HTERT RPE-1 (cell line): ENCODE measurements around the gene TARS3.

Experiments
- in situ Hi-C: fragments of 300-500 bp; cut with MboI; formaldehyde crosslinking; loops from 4 replicates; pipeline ENCODE4 v1.14.3; 2020; ENCODE audit warnings: low sequenced_read_pairs

TARS3 gene

DNA sequence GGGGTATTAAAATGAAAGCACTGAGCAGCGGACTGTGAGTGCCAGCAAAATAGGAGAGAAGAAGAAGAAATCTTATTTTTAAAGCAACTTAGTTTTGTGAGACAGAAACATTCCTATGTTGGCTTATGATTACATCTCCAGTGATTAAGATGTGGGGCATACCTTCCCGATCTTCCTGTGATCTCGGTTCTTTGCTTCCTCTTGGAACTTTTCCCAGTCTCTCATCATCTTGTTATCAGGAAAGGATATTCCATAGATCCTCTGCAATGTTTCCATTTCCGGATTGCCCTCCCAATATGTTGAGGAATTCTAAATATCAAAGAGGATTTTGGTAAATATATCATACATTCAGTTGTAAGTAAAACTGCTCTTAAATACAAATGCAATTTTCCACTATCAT is 22.2 kb downstream of the TARS3 start:
- in situ Hi-C loops, result no loop called here

- in situ Hi-C loops, result no loop called here
Observed at GRCh38 chr15:101698314-101698713, 26.0 kb downstream of the TARS3 start.

DNA sequence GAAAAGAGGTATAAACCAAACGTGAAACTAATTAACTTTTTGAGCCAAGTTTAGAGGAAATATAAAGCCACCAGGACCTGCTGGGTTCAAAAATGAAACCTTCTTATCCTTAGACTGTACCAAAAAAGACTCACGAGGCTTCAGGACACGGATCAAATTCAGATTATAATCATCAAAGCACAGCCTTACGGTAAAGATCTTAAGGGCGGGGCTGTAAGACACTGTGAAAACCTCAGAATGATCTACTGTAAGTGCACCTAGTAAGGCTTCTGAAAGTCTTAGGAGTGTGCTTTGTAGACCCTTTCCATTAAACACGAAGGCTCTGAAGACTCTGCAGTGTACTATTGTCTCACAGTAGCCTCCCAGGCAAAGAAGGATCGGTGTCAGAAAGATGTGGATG is 26.8 kb downstream of the TARS3 start:
- in situ Hi-C loops, result no loop called here

- in situ Hi-C loops, result no loop called here
Observed at GRCh38 chr15:101696829-101697228, 27.4 kb downstream of the TARS3 start.

DNA sequence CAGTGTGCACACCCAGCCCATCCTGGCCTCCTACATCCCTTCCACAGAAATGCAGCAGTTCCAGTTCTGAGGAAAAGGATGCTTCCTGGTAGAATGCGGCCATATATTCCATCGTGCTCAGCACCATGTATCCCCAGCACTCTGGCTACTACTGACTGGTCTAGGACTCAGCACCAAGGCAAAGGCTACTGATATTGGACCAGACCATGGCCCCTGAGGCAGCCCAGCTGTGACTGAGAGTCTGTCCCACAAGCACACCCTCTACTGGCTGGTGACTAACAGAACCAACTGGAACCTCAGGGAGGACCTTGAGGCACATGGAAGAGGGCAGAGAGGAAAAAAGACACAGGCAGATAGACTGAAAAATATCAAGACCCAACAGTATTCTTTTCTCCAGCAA is 30.0 kb downstream of the TARS3 start:
- in situ Hi-C loops, result no loop called here

DNA sequence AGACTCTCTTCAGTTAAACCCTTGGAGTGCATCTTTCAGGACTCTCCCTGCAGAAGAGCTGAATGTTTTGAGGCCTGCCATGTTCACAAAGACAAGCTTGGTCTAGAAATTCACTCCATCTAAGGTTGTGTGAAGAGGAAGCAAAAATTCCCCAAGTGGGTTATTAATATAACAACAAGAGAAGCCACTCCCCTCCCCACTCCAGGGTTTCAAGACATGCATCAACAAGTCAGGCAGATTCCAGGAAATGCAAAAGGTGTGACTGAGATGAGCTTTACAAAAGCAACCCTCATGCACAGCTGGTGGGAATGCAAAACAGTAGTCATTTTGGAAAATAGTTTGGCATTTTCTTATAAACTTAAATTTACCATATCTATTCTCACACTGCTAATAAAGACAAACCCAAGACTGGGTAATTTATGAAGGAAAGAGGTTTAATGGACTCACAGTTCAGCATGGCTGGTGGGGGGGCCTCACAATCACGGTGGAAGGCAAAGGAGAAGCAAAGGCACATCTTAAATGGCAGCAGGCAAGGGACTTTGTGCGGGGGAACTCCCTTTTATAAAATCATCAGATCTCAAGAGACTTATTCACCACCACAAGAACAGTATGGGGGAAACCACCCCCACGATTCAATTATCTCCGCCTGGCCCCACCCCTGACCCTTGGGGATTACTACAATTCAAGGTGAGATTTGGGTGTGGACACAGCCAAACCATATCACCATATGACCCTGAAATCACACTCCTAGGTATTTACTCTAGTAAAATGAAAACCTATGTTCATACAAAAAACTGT is 31.3 kb downstream of the TARS3 start:
- in situ Hi-C loops, result no loop called here

- in situ Hi-C loops, result no loop called here
Observed at GRCh38 chr15:101689901-101690300, 34.4 kb downstream of the TARS3 start.

DNA sequence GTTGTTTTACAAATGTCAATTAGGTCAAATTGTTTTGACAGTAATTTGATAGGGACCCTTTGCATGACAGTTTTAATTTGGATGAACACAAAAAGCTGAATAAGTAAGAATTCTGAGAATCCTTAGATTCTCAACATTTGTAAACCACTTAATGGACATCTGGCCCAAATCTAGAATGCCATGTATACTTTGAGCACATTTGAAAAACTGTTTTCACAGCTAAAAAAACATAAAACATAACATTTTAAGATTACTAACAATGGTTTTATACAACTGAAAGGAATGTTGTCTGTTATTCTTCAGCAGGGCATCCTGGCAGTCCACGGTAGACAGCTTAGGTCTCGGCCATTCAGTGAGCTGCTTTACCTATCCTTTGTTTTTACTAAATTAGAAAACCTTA is 37.6 kb downstream of the TARS3 start:
- in situ Hi-C loops, result no loop called here

DNA sequence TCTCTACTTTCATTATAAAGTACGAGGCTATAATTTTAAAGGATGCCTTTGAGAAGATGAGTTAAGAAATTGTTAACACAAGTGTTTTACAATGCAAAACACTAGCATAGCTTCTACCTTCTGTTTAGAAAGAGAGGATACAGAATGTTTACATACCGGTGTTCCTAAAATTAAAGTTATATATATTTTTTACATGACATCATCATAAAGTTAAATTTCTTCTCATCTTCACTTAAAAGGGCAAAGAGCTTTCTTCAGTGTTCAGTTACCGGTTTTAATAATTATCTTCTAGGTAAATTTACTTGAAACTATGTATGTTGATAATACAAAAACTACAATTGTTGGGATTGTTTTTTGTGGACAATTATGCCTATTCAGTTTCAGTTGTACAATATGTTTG is 39.4 kb downstream of the TARS3 start:
- in situ Hi-C loops, result no loop called here

GRCh38 chr15:101684384-101684783 is 39.9 kb downstream of the TARS3 start:
- in situ Hi-C loops, result no loop called here

GRCh38 chr15:101679806-101680205 is 44.5 kb downstream of the TARS3 start:
- in situ Hi-C loops, result no loop called here

DNA sequence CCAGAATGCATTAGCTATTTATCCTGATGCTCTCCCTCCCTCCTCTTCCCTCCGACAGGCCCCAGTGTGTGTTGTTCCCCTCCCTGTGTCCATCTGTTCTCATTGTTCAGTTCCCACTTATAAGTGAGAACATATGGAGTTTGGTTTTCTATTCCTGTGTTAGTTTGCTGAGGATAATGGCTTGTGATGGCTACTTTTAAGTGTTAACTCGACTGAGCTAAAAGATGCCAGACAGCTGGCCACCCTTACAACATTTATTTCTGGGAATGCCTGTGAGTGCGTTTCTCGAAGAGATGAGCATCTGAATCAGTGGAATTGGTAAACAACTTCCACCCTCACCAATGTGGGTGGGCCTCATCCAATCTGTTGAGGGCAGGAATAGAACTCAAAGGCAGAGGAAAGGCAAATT is 47.3 kb downstream of the TARS3 start:
- in situ Hi-C loops, result no loop called here

DNA sequence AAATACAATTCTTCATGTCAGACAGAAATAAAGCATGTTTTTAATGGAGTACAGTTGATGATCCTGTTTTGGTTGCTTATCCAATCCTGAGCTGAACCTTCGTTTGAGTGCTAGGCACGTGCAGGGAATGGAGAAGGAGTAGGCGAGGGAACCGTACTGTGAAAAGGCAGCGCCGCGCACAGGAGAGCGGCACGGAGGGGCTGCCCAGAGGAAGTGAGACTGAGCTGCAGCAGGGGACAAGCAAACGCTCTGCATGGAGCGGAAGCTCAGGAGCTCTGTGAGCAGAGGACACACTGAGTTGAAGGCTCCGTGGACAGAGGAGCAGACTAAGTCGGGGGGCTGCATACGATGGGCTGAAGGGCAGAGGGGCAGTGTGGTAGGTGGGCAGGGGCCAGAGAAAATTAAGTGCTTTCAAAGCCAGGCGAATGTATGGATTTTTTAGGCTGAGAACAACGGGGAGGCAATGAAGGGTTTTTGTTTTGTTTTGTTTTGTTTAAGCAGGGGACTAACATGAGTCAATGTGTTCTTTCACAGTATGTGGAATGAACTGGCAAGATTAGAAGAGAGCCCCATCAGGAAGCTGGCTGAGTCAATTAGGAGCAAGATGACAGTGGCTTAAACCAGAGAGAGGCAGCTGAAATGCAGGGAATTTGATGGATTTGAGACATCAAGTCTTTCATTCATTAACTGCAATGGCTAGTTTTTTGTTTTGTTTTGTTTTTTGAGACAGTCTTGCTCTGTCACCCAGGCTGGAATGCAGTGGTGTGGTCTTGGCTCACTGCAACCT is 48.3 kb downstream of the TARS3 start:
- in situ Hi-C loops, result no loop called here

DNA sequence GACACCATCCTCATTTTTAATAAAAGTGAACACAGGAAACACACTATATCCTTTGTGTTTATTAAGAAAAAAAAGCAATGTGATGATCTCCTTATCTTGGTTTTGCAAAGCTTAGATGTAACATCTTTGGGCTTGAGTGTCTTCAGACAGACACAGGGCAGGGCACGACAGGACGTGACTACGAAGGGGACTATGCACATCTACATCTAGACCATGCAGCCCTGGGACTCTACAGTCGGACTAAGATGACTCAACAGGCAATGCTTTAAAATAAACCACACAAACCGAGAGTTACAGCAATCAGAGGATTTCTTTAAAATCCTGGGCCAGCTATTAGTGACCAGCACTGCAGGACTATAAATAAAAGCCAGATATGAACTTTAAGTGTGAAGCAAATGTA is 49.3 kb downstream of the TARS3 start:
- in situ Hi-C loops, result no loop called here

DNA sequence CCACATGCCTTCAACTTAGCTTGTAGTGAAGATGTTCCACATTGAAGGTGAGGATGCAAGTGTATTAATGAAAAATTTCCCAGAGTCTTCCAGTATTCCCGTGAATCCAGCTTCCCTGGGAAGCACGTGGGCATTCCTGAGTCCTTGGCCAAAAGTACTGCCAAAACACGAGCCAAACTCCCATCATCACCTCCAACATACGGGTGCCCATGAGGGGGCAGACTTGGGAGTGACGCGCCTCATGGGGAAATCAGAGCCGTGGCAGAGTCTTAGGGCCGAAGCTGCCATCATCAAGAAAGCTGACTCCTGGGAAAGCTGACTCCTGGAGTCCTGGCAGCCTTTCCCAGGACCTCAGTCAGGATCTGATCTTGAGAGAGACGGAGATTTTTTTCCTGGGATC is 52.0 kb downstream of the TARS3 start:
- in situ Hi-C loops, result no loop called here

DNA sequence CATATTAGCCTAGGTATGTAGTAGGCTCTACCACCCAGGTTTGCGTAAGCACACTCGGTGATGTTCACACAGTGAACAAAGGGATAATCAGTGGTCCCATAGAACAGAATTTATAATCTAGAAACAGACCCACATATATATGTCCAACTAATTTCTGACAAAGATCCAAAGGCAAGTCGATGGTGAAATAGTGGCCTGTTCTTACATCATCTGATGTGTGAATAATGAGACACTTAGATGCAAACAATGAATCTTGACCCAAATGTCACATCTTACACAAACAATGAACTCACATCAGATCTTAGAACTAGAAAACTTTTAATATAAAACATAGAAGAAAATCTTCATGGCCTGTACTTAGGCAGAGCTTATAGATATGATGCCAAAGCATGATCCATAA is 54.5 kb downstream of the TARS3 start:
- in situ Hi-C loops, result no loop called here

- in situ Hi-C loops, result no loop called here
Observed at GRCh38 chr15:101667881-101668280, 56.4 kb downstream of the TARS3 start.

GRCh38 chr15:101664303-101664913 is 59.9 kb downstream of the TARS3 start:
- in situ Hi-C loops, result no loop called here

DNA sequence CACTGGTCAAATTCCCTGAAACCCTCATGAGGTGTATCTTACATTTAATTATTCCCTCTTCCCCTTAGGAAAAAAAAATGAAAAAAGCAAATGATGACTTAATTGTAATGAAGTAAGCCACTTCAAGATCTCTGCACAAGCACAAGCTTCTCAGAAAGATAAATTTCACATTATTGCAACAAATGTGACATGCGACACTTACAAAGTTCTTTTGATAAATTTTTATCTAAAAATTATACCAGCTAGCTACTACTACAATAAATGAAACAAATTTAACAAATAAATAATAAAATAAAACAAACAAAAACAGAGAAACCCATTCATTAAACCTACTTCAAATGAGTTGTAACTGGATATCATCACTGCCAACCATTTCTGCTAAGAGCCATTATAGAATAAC is 62.1 kb downstream of the TARS3 start:
- in situ Hi-C loops, result no loop called here

DNA sequence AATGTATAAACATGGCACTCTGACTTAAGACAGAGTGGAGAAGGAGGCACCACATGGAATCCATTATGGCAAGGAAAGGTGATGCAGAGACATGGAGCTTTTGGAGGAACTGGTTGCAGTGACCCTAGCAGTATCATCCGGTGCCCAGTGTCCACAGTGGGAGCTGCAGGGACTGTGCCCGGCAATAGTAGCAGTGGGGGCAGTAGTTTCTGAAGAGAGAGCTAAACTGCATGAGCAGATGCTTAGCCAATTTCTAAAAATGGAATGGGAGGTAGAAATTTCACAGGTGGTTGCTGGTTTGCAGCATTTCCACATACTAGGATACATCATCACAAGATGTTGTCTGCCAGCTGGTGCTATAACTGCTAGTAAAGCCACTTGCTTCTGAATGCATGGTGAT is 64.3 kb downstream of the TARS3 start:
- in situ Hi-C loops, result no loop called here

DNA sequence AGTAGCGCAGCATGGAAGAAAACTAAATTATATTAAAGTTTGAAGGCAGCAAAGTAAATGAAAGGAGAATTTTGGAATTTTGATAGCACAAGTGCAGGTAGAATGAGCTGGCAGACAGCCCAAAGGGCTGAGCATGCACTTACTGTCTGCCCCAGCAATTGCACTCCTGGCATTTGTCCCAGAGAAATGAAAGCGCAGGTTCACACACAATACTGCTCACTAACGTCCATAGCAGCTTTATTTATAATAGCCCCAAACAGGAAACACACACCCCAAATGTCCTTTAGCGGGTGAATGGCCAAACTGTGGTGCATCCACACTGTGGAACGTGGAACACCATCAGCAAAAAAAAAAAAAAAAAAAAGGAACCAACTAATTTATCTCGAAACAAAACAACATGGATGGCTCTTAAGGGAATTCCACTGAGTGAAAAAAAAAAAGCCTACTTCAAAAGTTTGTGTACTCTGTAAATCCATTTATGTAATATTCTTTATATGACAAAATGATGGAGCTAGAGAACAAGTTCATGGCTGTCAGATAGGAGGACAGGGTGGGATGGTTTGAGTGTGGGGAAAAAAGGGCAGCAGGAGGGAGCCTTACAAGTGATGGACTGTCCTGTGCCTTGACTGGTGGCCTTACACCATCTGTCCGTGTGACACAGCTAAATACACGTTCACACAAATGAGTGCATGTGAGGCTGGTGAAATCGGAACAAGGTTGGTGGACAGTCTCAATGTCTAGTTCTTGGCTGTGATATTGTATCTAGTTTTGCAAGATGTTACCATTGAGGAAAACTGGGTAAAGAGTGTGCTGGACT is 66.1 kb downstream of the TARS3 start:
- in situ Hi-C loops, result no loop called here
